ENCODE results near the gene NEU4.

The NEU4 gene

GRCh38 chr2:241865957-241866789 lies 57.2 kb downstream of the NEU4 start:
- no peak for DNase-seq

Measured in T-helper 9 cell (primary cell).